ENCODE results near the gene SLC5A1. TPM values are rescaled to one million over a fixed set of nuclear protein-coding genes. Genes with fewer than 3 reads are reported as not detected.

The SLC5A1 gene
- total RNA-seq, 1 donor from 2014 or later, result 213 TPM

- ATAC-seq, result peak; percentile 34
- intact Hi-C loops (cut with DNase I), result loop anchor here (5.0 kb wide), 1 partner anchor 102 kb away; no protein-coding TSS in a partner anchor
- no peak for DNase-seq (ENCODE audit: missing footprints)
Observed at GRCh38 chr22:32079130-32080089, 36.3 kb downstream of the SLC5A1 start.

- DNase-seq (ENCODE audit: missing footprints), result no peak
- no peak for ATAC-seq
- intact Hi-C loops (cut with DNase I), result loop anchor here (5.0 kb wide), 1 partner anchor 104 kb away; no protein-coding TSS in a partner anchor
Observed at GRCh38 chr22:32080904-32081303, 37.8 kb downstream of the SLC5A1 start.

GRCh38 chr22:32082331-32082730, 39.3 kb downstream of the SLC5A1 start:
- no peak for ATAC-seq
- DNase-seq (ENCODE audit: missing footprints), result no peak
- intact Hi-C loops (cut with DNase I), result loop anchor here (5.0 kb wide), 1 partner anchor 105 kb away; no protein-coding TSS in a partner anchor

- intact Hi-C loops (cut with DNase I), result loop anchor here (5.0 kb wide), 1 partner anchor 106 kb away; no protein-coding TSS in a partner anchor
- ATAC-seq (no peak), DNase-seq (ENCODE audit: missing footprints) (no peak)
Observed at GRCh38 chr22:32083000-32083399, 39.9 kb downstream of the SLC5A1 start.

GRCh38 chr22:32083814-32084213, 40.8 kb downstream of the SLC5A1 start:
- intact Hi-C loops (cut with DNase I), result loop anchor here (5.0 kb wide), 1 partner anchor 107 kb away; no protein-coding TSS in a partner anchor
- ATAC-seq, result no peak
- no peak for DNase-seq (ENCODE audit: missing footprints)

GRCh38 chr22:32088084-32088483, 45.0 kb downstream of the SLC5A1 start:
- intact Hi-C loops (cut with DNase I), result no loop called here
- no peak for DNase-seq (ENCODE audit: missing footprints)
- ATAC-seq, result peak; percentile 15

GRCh38 chr22:32097018-32097417, 54.0 kb downstream of the SLC5A1 start:
- ATAC-seq (peak; percentile 66), DNase-seq (ENCODE audit: missing footprints) (no peak)

GRCh38 chr22:32097881-32098499, 54.9 kb downstream of the SLC5A1 start:
- intact Hi-C loops (cut with DNase I), result no loop called here
- ATAC-seq, result no peak

More at GRCh38 chr22:32097018-32097417, 54.0 kb downstream of the SLC5A1 start:
- intact Hi-C loops (cut with DNase I), result no loop called here

GRCh38 chr22:32100711-32101110, 57.6 kb downstream of the SLC5A1 start:
- DNase-seq (ENCODE audit: missing footprints) (no peak), ATAC-seq (no peak)
- intact Hi-C loops (cut with DNase I), result loop anchor here (10.0 kb wide), 1 partner anchor 164 kb away; no protein-coding TSS in a partner anchor

More at GRCh38 chr22:32097881-32098499, 54.9 kb downstream of the SLC5A1 start:
- DNase-seq (ENCODE audit: missing footprints), result no peak

- ATAC-seq, result no peak
- DNase-seq (ENCODE audit: missing footprints), result no peak
- intact Hi-C loops (cut with DNase I), result loop anchor here (10.0 kb wide), 1 partner anchor 161 kb away; no protein-coding TSS in a partner anchor
Observed at GRCh38 chr22:32103658-32104315, 60.7 kb downstream of the SLC5A1 start.

- intact Hi-C loops (cut with DNase I), result loop anchor here (10.0 kb wide), 1 partner anchor 158 kb away; no protein-coding TSS in a partner anchor
- DNase-seq (ENCODE audit: missing footprints) (no peak), ATAC-seq (no peak)
Observed at GRCh38 chr22:32106930-32107329, 63.9 kb downstream of the SLC5A1 start.

GRCh38 chr22:32112380-32112779, 69.3 kb downstream of the SLC5A1 start:
- no peak for ATAC-seq
- no peak for DNase-seq (ENCODE audit: missing footprints)
- intact Hi-C loops (cut with DNase I), result no loop called here

- DNase-seq (ENCODE audit: missing footprints) (no peak), ATAC-seq (no peak)
- intact Hi-C loops (cut with DNase I), result no loop called here
Observed at GRCh38 chr22:32119568-32120235, 76.6 kb downstream of the SLC5A1 start.

GRCh38 chr22:32120603-32121002, 77.5 kb downstream of the SLC5A1 start:
- intact Hi-C loops (cut with DNase I), result no loop called here
- DNase-seq (ENCODE audit: missing footprints), result no peak
- ATAC-seq, result no peak

GRCh38 chr22:32122899-32123298, 79.8 kb downstream of the SLC5A1 start:
- ATAC-seq (no peak), DNase-seq (ENCODE audit: missing footprints) (no peak)
- intact Hi-C loops (cut with DNase I), result no loop called here

GRCh38 chr22:32123657-32124056, 80.6 kb downstream of the SLC5A1 start:
- intact Hi-C loops (cut with DNase I), result no loop called here
- no peak for DNase-seq (ENCODE audit: missing footprints)
- ATAC-seq, result no peak

GRCh38 chr22:32127904-32128303, 84.8 kb downstream of the SLC5A1 start:
- intact Hi-C loops (cut with DNase I), result no loop called here
- ATAC-seq (no peak), DNase-seq (ENCODE audit: missing footprints) (no peak)

- no peak for DNase-seq (ENCODE audit: missing footprints)
- intact Hi-C loops (cut with DNase I), result no loop called here
- ATAC-seq, result no peak
Observed at GRCh38 chr22:32130464-32130863, 87.4 kb downstream of the SLC5A1 start.
